SHP77 treated with DMSO at 0.1 percent for 48 hours (cell line): Measurements from ENCODE around the gene ARHGAP10.

ENCODE experiments used
- DNase-seq: peaks from one replicate; lab custom pipeline; 2025; lab: John Stamatoyannopoulos, UW

Gene ARHGAP10

GRCh38 chr4:148092316-148093014, 360.6 kb downstream of the ARHGAP10 start:
- DNase-seq, result no peak

GRCh38 chr4:148093065-148093464, 361.2 kb downstream of the ARHGAP10 start:
- no peak for DNase-seq

GRCh38 chr4:148094149-148094548, 362.3 kb downstream of the ARHGAP10 start:
- DNase-seq, result no peak

- DNase-seq, result no peak
Observed at GRCh38 chr4:148095346-148095923, 363.5 kb downstream of the ARHGAP10 start.

- no peak for DNase-seq
Observed at GRCh38 chr4:148097801-148098200, 365.9 kb downstream of the ARHGAP10 start.

GRCh38 chr4:148101235-148101634, 369.3 kb downstream of the ARHGAP10 start:
- DNase-seq, result no peak

GRCh38 chr4:148101790-148102189, 369.9 kb downstream of the ARHGAP10 start:
- DNase-seq, result no peak

- no peak for DNase-seq
Observed at GRCh38 chr4:148103597-148104355, 371.9 kb downstream of the ARHGAP10 start.

GRCh38 chr4:148108766-148109165, 376.9 kb downstream of the ARHGAP10 start:
- DNase-seq, result no peak

GRCh38 chr4:148109216-148109615, 377.3 kb downstream of the ARHGAP10 start:
- no peak for DNase-seq

- DNase-seq, result no peak
Observed at GRCh38 chr4:148110169-148110568, 378.3 kb downstream of the ARHGAP10 start.

- no peak for DNase-seq
Observed at GRCh38 chr4:148112231-148112982, 380.5 kb downstream of the ARHGAP10 start.

GRCh38 chr4:148114436-148114835, 382.5 kb downstream of the ARHGAP10 start:
- no peak for DNase-seq

GRCh38 chr4:148116264-148116663, 384.4 kb downstream of the ARHGAP10 start:
- no peak for DNase-seq

- DNase-seq, result no peak
Observed at GRCh38 chr4:148116969-148117368, 385.1 kb downstream of the ARHGAP10 start.

GRCh38 chr4:148118179-148118578, 386.3 kb downstream of the ARHGAP10 start:
- DNase-seq, result no peak

GRCh38 chr4:148118633-148119032, 386.7 kb downstream of the ARHGAP10 start:
- DNase-seq, result no peak

- DNase-seq, result no peak
Observed at GRCh38 chr4:148120216-148120615, 388.3 kb downstream of the ARHGAP10 start.
